PFSK-1 (cell line): ENCODE measurements around the gene TUFM.

ENCODE experiments used
- POLR2AphosphoS5 ChIP-seq: IDR thresholded peaks from 2 replicates; pipeline ENCODE4 v1.6.1; 2012; ENCODE audit warnings: low read depth, mild to moderate bottlenecking, control low read depth, low read length, moderate library complexity
- TAF1 ChIP-seq: IDR thresholded peaks from 2 replicates; pipeline ENCODE4 v1.6.1; 2012; ENCODE audit warnings: low read length, control low read depth, borderline replicate concordance; ENCODE audit not compliant: insufficient read depth
- TF ChIP-seq, protein P1 (sequence below), 2 experiments: IDR thresholded peaks; 2 replicates each; pipeline versions ENCODE4 v1.6.1 to v1.8.0; 2011 to 2012; ENCODE audit warnings: low read depth in 2 of 2, low read length in 2 of 2, control low read depth in 1 of 2, inconsistent platforms in 1 of 2, mild to moderate bottlenecking in 1 of 2, moderate library complexity in 1 of 2; ENCODE audit not compliant: insufficient read depth in 1 of 2

- TF ChIP-seq POLR2AphosphoS5 (no peak), TAF1 (no peak)
- TF ChIP-seq, protein P1, sequence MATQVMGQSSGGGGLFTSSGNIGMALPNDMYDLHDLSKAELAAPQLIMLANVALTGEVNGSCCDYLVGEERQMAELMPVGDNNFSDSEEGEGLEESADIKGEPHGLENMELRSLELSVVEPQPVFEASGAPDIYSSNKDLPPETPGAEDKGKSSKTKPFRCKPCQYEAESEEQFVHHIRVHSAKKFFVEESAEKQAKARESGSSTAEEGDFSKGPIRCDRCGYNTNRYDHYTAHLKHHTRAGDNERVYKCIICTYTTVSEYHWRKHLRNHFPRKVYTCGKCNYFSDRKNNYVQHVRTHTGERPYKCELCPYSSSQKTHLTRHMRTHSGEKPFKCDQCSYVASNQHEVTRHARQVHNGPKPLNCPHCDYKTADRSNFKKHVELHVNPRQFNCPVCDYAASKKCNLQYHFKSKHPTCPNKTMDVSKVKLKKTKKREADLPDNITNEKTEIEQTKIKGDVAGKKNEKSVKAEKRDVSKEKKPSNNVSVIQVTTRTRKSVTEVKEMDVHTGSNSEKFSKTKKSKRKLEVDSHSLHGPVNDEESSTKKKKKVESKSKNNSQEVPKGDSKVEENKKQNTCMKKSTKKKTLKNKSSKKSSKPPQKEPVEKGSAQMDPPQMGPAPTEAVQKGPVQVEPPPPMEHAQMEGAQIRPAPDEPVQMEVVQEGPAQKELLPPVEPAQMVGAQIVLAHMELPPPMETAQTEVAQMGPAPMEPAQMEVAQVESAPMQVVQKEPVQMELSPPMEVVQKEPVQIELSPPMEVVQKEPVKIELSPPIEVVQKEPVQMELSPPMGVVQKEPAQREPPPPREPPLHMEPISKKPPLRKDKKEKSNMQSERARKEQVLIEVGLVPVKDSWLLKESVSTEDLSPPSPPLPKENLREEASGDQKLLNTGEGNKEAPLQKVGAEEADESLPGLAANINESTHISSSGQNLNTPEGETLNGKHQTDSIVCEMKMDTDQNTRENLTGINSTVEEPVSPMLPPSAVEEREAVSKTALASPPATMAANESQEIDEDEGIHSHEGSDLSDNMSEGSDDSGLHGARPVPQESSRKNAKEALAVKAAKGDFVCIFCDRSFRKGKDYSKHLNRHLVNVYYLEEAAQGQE (IDR thresholded peaks at IDR 0.05; ENCODE audit: insufficient read depth in 1 of 2, low read depth in 2 of 2, low read length in 2 of 2): no peak
These were observed 22.8 kb downstream of the TUFM start for GRCh38 chr16:28823291-28823872.
